Hepatocyte (in vitro differentiated cells): ENCODE results near the gene VAMP8.

Source experiments
- EZH2 ChIP-seq: fragments of 200-600 bp; sonication (generic); IDR thresholded peaks from 2 replicates; pipeline ENCODE4 v1.6.1; 2016; ENCODE audit warnings: antibody characterized with exemption, mild to moderate bottlenecking, borderline replicate concordance
- EZH2phosphoT487 ChIP-seq: fragments of 200-600 bp; sonication (generic); IDR thresholded peaks from one replicate; pipeline ENCODE4 v1.6.1; 2018; ENCODE audit warnings: antibody characterized with exemption, mild to moderate bottlenecking, low read depth, moderate library complexity; ENCODE audit not compliant: unreplicated experiment, severe bottlenecking
- TF ChIP-seq, protein P1 (sequence below): fragments of 200-600 bp; sonication (generic); IDR thresholded peaks from 2 replicates; pipeline ENCODE4 v1.5.1; 2016; ENCODE audit warnings: antibody characterized with exemption, mild to moderate bottlenecking; ENCODE audit not compliant: poor library complexity

DNA sequence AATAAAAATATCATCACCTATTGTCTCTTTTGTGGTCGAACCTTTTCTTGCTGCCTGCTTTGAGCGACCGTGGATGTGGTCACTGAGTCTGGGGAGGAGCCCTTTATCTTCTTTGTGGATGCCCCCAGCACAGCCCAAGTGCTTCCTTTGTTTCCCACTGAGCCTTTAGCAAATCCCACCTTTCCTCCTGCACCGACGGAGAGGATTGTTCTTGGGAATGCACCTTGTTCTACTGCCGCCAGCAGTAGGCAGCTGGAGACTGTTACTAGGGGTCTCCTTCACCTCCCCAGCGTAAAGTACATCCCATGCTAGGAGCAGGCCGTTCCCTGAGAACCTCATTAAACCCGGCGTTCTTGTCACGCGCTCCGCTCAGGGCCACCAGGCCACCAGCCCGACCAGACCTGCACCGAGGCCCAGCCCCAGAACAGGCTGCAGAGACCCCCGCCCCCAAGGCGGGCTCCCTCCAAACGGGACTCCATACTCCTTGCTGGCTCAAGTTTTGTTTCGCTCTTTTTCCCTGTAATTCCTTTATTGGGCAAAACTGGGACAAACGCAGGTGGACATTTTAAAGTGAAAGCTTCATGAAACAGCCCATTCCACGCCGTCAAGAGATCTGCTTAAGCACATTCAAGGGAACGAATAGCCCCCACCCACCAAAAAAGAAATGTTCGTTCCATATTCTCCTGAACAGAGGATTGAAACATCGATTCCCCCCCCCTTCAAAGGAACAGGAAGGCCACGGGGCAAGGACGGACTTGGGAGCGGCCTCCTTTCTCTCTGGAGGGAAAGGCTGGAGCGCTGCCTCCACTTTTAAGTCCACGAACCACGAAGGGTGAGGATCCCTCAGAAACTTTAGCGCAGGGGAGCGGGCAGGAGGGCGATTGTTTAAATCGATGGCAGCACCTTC lies 39.5 kb upstream of the VAMP8 start:
- TF ChIP-seq, protein P1, sequence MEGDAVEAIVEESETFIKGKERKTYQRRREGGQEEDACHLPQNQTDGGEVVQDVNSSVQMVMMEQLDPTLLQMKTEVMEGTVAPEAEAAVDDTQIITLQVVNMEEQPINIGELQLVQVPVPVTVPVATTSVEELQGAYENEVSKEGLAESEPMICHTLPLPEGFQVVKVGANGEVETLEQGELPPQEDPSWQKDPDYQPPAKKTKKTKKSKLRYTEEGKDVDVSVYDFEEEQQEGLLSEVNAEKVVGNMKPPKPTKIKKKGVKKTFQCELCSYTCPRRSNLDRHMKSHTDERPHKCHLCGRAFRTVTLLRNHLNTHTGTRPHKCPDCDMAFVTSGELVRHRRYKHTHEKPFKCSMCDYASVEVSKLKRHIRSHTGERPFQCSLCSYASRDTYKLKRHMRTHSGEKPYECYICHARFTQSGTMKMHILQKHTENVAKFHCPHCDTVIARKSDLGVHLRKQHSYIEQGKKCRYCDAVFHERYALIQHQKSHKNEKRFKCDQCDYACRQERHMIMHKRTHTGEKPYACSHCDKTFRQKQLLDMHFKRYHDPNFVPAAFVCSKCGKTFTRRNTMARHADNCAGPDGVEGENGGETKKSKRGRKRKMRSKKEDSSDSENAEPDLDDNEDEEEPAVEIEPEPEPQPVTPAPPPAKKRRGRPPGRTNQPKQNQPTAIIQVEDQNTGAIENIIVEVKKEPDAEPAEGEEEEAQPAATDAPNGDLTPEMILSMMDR, result no peak
- TF ChIP-seq EZH2phosphoT487 (no peak), EZH2 (no peak)
